Chondrocyte (in vitro differentiated cells): ENCODE measurements around the gene KCNJ4. TPM values are rescaled to one million over a fixed set of nuclear protein-coding genes. Genes with fewer than 3 reads are reported as not detected.

ENCODE experiments used
- DNase-seq: peaks from one replicate; pipeline ENCODE4 v3.0.0; 2021; ENCODE audit warnings: mixed read lengths, low spot score
- H3K27ac Mint-ChIP-seq: one replicate; pipeline ENCODE4 v1.8.0; 2021; ENCODE audit warnings: mild to moderate bottlenecking, moderate library complexity, mixed read lengths; ENCODE audit not compliant: unreplicated experiment
- H3K27me3 Mint-ChIP-seq: 2 replicates; pipeline ENCODE4 v1.8.0; 2021; ENCODE audit warnings: low read depth, mixed read lengths
- H3K36me3 Mint-ChIP-seq: 2 replicates; pipeline ENCODE4 v1.8.0; 2021; ENCODE audit warnings: low read depth, mixed read lengths
- H3K4me1 Mint-ChIP-seq: 2 replicates; pipeline ENCODE4 v1.8.0; 2021; ENCODE audit warnings: low read depth, mild to moderate bottlenecking, mixed read lengths
- H3K4me3 Mint-ChIP-seq: one replicate; pipeline ENCODE4 v1.8.0; 2021; ENCODE audit warnings: mild to moderate bottlenecking, moderate library complexity, mixed read lengths; ENCODE audit not compliant: unreplicated experiment
- H3K9me3 Mint-ChIP-seq: 2 replicates; pipeline ENCODE4 v1.8.0; 2021; ENCODE audit warnings: low read depth, mixed read lengths
- total RNA-seq: library from RNA; stranded (reverse); gene quantifications from 3 replicates; pipeline ENCODE4 v1.2.1, GENCODE V29; 2021
- TF ChIP-seq, protein P1 (sequence below): fragments of 200-600 bp; sonication (generic); IDR thresholded peaks from 2 replicates; pipeline ENCODE4 v1.5.0; 2021; ENCODE audit warnings: antibody characterized with exemption, mild to moderate bottlenecking, moderate library complexity

Gene KCNJ4
- total RNA-seq, 1 donor from 2014 or later = 0.27 TPM

GRCh38 chr22:38442967-38443627 lies 11.9 kb downstream of the KCNJ4 start:
- no peak overlapping the region for H3K27ac Mint-ChIP-seq
- no peaks in the 10 kb centered on the region for H3K9me3 Mint-ChIP-seq
- H3K4me3 Mint-ChIP-seq = no peak overlapping the region
- TF ChIP-seq, protein P1, sequence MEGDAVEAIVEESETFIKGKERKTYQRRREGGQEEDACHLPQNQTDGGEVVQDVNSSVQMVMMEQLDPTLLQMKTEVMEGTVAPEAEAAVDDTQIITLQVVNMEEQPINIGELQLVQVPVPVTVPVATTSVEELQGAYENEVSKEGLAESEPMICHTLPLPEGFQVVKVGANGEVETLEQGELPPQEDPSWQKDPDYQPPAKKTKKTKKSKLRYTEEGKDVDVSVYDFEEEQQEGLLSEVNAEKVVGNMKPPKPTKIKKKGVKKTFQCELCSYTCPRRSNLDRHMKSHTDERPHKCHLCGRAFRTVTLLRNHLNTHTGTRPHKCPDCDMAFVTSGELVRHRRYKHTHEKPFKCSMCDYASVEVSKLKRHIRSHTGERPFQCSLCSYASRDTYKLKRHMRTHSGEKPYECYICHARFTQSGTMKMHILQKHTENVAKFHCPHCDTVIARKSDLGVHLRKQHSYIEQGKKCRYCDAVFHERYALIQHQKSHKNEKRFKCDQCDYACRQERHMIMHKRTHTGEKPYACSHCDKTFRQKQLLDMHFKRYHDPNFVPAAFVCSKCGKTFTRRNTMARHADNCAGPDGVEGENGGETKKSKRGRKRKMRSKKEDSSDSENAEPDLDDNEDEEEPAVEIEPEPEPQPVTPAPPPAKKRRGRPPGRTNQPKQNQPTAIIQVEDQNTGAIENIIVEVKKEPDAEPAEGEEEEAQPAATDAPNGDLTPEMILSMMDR = no peak
- no peak for DNase-seq
- peaks cover 2% of the 10 kb centered on the region for H3K4me1 Mint-ChIP-seq
- H3K27me3 Mint-ChIP-seq = peaks cover 30% of the 10 kb centered on the region
- H3K36me3 Mint-ChIP-seq = peaks cover 2% of the 10 kb centered on the region

GRCh38 chr22:38441620-38442287 lies 13.2 kb downstream of the KCNJ4 start:
- Mint-ChIP-seq H3K27me3 (peaks cover 30% of the 10 kb centered on the region), H3K27ac (no peak overlapping the region), H3K4me1 (peaks cover 2% of the 10 kb centered on the region), H3K9me3 (no peaks in the 10 kb centered on the region), H3K36me3 (peaks cover 2% of the 10 kb centered on the region), H3K4me3 (no peak overlapping the region)
- TF ChIP-seq, protein P1 = no peak
- DNase-seq = no peak

DNA sequence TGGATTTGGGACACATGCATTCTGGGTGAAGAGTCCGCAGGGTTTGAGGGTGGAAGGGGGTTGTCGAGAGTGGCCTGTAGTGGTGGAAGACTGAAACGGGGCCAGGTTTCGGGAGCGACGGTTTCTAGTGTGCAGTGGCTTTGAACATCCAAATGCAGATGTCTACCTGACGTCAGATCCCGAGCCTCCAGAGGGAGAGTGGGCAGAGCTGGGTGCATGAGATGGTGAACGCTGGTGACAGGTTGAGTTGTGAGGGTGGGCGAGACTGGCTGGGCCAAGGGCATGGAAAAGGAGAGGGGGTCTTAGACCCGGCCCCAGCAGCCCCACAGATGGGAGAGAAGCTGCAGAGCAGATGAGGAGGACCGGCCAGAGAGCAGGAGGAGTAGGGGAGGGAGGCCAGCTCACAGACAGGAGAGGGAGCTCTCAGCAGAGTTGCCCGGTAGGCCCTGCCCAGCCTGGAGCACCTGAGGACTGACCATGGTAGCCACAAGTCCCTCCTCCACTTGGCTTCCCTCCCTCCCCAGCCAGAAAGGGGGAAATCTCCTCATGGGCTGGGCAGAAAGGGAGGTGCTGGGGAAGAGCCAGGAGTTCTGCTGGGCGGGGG lies 14.2 kb downstream of the KCNJ4 start:
- peaks cover 2% of the 10 kb centered on the region for H3K4me1 Mint-ChIP-seq
- H3K9me3 Mint-ChIP-seq = no peaks in the 10 kb centered on the region
- no peak for DNase-seq
- TF ChIP-seq, protein P1 = no peak
- peaks cover 30% of the 10 kb centered on the region for H3K27me3 Mint-ChIP-seq
- H3K4me3 Mint-ChIP-seq = no peak overlapping the region
- H3K36me3 Mint-ChIP-seq = peaks cover 2% of the 10 kb centered on the region
- H3K27ac Mint-ChIP-seq = no peak overlapping the region

GRCh38 chr22:38437416-38437815 lies 17.6 kb downstream of the KCNJ4 start:
- no peak for DNase-seq
- H3K4me3 Mint-ChIP-seq = no peak overlapping the region
- H3K27me3 Mint-ChIP-seq = peaks cover 13% of the 10 kb centered on the region
- peaks cover 2% of the 10 kb centered on the region for H3K4me1 Mint-ChIP-seq
- no peaks in the 10 kb centered on the region for H3K9me3 Mint-ChIP-seq
- no peak overlapping the region for H3K27ac Mint-ChIP-seq
- H3K36me3 Mint-ChIP-seq = peaks cover 2% of the 10 kb centered on the region
- TF ChIP-seq, protein P1 = no peak

DNA sequence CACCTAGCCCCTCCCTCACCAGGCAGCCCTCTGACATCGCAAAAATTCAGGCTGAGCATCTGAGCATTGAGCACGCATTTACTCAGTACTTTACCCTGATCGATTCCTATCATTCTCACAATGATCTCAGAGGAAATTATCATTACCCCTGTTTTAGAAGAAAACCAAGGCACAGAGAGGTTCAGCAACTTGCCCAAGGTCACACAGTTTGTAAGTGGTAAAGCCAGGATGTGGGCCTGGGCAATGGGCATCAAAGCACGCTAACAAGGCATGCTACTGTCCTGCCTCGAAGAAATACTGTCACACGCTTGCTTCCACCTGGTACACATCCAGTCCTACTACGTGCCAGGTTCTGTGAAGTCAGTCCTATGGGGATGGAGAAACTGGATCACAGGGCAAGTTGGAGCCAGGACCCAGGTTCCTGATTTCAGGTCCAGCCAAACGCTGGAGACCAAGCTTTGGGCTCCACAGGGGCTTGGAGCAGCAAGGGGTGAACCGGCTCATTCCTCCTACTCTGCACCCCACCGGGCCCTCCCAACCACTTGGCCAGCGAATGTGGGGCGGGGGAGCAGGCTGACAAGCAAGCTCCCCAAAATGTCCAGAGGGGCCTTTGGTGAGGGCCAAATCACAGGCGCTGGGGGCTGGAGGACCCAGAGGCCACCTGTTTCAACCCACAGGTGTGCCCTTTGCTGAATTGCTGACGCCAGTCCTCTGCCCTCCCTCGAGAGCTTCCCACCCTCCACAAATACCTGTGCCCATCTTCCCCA lies 18.2 kb downstream of the KCNJ4 start:
- peaks cover 10% of the 10 kb centered on the region for H3K27me3 Mint-ChIP-seq
- TF ChIP-seq, protein P1 = no peak
- peaks cover 2% of the 10 kb centered on the region for H3K36me3 Mint-ChIP-seq
- peaks cover 2% of the 10 kb centered on the region for H3K4me1 Mint-ChIP-seq
- DNase-seq = no peak
- no peaks in the 10 kb centered on the region for H3K9me3 Mint-ChIP-seq
- no peak overlapping the region for H3K4me3 Mint-ChIP-seq
- H3K27ac Mint-ChIP-seq = no peak overlapping the region
